Skeletal muscle satellite cell (primary cell): Measurements from ENCODE around the gene ERICH4.

Experiments
- H3K27me3 ChIP-seq: 2 replicates; pipeline ENCODE4 v1.7.0; 2013; ENCODE audit warnings: low read length; ENCODE audit not compliant: control insufficient read depth, insufficient read depth
- H3K36me3 ChIP-seq: 2 replicates; pipeline ENCODE4 v1.7.0; 2013; ENCODE audit warnings: mild to moderate bottlenecking, control low read depth, low read length; ENCODE audit not compliant: insufficient read depth
- H3K4me1 ChIP-seq: 2 replicates; pipeline ENCODE4 v1.7.0; 2013; ENCODE audit warnings: low read length; ENCODE audit not compliant: control insufficient read depth, insufficient read depth
- H3K4me2 ChIP-seq: 2 replicates; pipeline ENCODE4 v1.7.0; 2013; ENCODE audit warnings: mild to moderate bottlenecking, low read length
- H3K4me3 ChIP-seq: 2 replicates; pipeline ENCODE4 v1.7.0; 2013; ENCODE audit warnings: low read length
- H3K9ac ChIP-seq: 2 replicates; pipeline ENCODE4 v1.7.0; 2013; ENCODE audit warnings: mild to moderate bottlenecking, low read depth, low read length, moderate library complexity
- H3K9me3 ChIP-seq: replicated peaks from 2 replicates; pipeline ENCODE4 v1.7.0; 2013; ENCODE audit warnings: mild to moderate bottlenecking, control low read depth, low read length

Gene ERICH4

DNA sequence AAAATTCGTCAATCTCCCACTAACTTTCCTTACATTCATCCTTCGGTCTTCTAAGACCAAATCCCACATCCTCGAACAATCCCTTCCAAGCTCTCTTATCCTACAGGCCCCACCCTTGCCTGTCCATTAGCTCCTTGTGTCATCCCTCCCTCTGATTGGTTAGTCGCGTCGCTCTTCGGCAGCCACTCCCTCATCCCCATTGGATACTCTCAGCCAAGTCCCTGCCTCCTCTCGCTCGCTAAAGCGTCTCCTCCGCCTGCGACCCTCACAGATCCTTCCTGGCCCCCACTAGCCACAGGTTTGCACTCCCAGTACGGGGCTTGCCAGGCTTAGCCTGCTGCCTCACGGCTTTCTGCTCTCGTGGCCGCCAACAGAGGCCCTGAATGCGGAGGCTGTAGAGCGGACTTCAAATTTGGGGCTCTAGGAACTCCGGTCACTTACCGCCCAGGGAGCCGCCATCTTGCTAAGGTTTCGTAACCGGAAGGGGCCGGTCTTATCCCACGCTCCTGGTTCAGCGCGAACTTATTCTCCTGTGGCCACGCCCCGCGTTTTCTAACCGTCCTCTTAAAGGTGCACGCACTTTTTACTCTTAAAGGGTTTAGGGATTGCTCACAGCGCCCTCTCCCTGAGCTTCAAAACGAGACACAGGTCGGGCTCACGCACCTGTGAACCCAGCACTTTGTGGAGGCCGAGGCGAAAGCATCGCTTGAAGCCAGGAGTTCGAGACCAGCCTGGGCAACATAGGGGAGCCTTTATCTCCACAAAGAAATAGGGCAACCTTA is 3.3 kb upstream of the ERICH4 start, which contains the start of gene DMAC2:
Gene DMAC2 (minus strand): TSS at position 472 of the 782 bp plus-strand sequence. CDS start 13 bp downstream, at position 459.
- peak within 1 kb of the TSS; percentile 92 for H3K4me3 ChIP-seq

GRCh38 chr19:41441321-41441945 is 1.5 kb upstream of the ERICH4 start:
- peaks cover 15% of the 10 kb centered on the region for H3K4me1 ChIP-seq
- no peaks in the 10 kb centered on the region for H3K9me3 ChIP-seq
- H3K4me2 ChIP-seq, result no peak overlapping the region
- no peaks in the 10 kb centered on the region for H3K36me3 ChIP-seq
- peaks cover 15% of the 10 kb centered on the region for H3K27me3 ChIP-seq
- H3K9ac ChIP-seq, result no peak overlapping the region
- H3K4me3 ChIP-seq, result no peak overlapping the region

More for the DNA sequence above, 3.3 kb upstream of the ERICH4 start, which contains the start of gene DMAC2:
- Histone ChIP-seq H3K27me3 (peaks cover 12% of the 10 kb centered on the region), H3K36me3 (no peaks in the 10 kb centered on the region), H3K9me3 (no peaks in the 10 kb centered on the region), H3K9ac (peak within 1 kb of the TSS; percentile 87), H3K4me1 (peaks cover 15% of the 10 kb centered on the region), H3K4me2 (peak within 1 kb of the TSS; percentile 88)

DNA sequence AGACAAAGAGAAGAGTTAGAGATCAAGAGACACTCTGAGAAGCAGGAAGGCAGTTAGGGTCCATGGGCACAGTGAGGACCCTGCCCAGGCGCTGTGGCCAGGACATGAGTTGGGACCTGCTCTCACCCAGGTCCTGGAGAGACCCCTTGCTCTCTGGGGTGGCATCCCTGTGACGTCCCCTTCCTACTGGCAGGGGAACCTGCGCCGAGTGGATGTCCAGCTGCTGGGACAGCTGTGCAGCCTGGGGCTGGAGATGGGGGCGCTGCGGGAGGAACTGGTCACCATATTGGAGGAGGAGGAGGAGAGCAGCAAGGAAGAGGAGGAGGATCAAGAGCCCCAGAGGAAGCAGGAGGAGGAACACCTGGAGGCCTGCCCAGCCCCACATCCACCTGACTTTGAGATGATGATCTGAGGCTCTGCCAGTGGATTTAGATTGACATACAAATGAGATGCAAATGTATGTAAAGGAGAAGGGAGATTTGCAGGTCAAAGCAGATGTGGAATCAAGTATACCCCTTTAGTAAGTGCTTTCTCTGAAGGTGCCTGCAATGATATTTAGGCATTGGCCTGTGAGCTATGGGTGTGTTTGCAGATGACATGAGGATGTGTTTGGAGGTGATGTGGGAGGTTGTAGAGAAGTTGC is 978 bp downstream of the ERICH4 start:
- Histone ChIP-seq H3K9ac (no peak overlapping the region), H3K36me3 (no peaks in the 10 kb centered on the region), H3K27me3 (peaks cover 29% of the 10 kb centered on the region), H3K4me2 (no peak overlapping the region), H3K4me1 (peaks cover 8% of the 10 kb centered on the region), H3K9me3 (no peaks in the 10 kb centered on the region), H3K4me3 (no peak overlapping the region)

DNA sequence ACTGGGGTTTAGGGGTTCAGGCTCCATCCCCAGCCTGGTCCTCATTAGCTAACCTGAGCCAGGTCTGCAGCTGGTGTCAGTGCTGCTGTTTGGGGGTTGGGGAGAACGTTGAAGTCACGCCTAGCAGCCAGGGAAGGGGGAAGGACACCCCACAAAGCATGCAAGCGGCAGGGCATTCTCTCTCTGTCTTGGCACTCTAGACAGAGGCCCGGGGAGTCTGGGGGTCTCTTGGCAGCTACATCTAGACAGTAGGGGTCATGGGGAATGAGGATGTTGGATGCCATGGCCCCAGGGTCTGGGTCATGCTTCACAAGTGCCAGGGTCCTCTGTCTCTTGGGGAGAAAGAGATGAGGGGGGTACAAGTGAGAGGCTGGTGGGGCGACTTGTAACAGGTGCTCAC is 2.6 kb downstream of the ERICH4 start:
- H3K4me1 ChIP-seq, result no peaks in the 10 kb centered on the region
- no peaks in the 10 kb centered on the region for H3K9me3 ChIP-seq
- no peak overlapping the region for H3K4me2 ChIP-seq
- no peak overlapping the region for H3K9ac ChIP-seq
- H3K4me3 ChIP-seq, result no peak overlapping the region
- no peaks in the 10 kb centered on the region for H3K36me3 ChIP-seq
- H3K27me3 ChIP-seq, result peaks cover 29% of the 10 kb centered on the region

DNA sequence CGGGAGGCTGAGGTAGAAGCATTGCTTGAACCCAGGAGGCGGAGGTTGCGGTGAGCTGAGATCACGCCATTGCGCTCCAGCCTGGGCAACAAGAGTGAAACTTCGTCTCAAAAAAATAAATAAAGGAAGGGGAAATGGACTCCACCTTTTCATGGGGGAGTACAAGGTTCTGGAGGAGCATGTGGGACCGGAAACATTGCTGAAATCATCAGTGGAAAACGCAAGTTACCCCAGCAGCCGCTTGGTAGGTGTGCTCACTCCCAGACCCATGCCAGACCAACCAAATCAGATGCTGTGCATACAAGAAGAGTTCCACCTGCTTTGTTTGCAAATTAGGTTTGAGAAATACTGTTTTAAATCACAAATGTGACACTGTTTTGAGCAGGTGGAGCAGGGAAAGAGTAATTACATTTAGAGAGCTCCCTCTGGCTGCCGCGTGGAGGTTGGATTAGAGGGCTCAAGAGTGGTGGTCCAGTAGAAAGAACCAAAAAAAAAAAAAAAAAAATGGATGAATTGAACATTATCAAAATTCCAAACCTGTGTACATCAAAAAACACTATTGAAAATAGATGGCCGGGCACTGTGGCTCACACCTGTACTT is 4.9 kb downstream of the ERICH4 start:
- Histone ChIP-seq H3K4me1 (no peaks in the 10 kb centered on the region), H3K4me3 (no peak overlapping the region), H3K27me3 (peaks cover 29% of the 10 kb centered on the region), H3K9me3 (no peaks in the 10 kb centered on the region), H3K9ac (no peak overlapping the region), H3K4me2 (no peak overlapping the region), H3K36me3 (no peaks in the 10 kb centered on the region)

DNA sequence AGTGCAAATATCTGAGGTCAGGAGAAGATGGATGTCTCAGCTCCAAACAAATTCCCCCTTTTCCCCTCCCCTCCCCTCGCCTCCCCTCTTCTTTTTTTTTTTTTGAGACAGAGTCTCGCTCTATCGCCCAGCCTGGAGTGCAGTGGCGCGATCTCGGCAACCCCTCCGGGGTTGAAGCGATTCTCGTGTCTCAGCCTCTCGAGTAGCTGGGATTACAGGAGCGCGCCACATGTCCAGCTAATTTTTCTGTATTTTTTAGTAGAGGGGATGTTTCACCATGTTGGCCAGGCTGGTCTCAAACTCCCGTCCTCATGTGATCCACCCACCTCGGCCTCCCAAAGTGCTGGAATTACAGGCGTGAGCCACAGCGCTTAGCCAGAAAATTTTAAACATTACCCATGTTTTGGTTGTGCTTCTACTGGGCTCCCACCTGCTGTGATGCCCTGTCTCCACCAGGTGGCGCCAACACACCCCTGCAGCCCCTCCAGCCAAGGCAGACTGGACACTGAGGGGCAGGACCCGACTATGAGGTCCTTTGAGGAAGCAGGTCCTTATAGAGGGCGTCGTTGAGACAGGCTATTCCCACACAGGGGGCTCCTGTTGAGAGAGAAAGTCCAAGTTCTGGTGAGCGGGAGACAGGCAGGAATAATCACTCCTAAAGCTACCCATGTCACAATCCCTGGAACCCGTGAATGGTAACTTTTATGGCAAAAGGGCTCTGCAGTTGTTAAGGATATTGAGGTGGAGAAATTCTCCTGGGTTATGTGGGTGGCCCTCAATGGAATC is 6.3 kb downstream of the ERICH4 start:
- Histone ChIP-seq H3K4me2 (peak overlapping the region; percentile 77), H3K9me3 (no peaks in the 10 kb centered on the region), H3K4me1 (no peaks in the 10 kb centered on the region), H3K9ac (peak overlapping the region; percentile 42), H3K4me3 (peak overlapping the region; percentile 48), H3K36me3 (no peaks in the 10 kb centered on the region), H3K27me3 (peaks cover 18% of the 10 kb centered on the region)

DNA sequence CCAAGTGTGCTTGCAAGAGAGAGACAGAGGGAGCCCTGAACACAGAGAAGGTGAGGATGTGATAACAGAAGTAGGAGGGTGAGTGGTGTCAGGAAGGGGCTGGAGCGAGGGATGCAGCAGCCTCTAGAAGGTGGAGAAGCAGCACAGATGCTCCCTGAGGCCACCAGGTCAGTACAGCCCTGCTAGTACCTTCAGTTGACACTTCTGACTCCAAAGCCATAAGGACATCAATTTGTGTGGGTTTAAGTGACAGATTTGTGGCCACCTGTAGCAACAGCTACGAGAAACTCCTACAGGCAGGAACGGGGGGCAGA is 6.9 kb downstream of the ERICH4 start:
- Histone ChIP-seq H3K4me1 (no peaks in the 10 kb centered on the region), H3K4me2 (no peak overlapping the region), H3K36me3 (no peaks in the 10 kb centered on the region), H3K27me3 (peaks cover 17% of the 10 kb centered on the region), H3K9me3 (no peaks in the 10 kb centered on the region), H3K4me3 (no peak overlapping the region), H3K9ac (no peak overlapping the region)

- H3K4me3 ChIP-seq, result no peak overlapping the region
- no peak overlapping the region for H3K9ac ChIP-seq
- H3K9me3 ChIP-seq, result no peaks in the 10 kb centered on the region
- no peaks in the 10 kb centered on the region for H3K36me3 ChIP-seq
- no peaks in the 10 kb centered on the region for H3K4me1 ChIP-seq
- peaks cover 18% of the 10 kb centered on the region for H3K27me3 ChIP-seq
- no peak overlapping the region for H3K4me2 ChIP-seq
Observed at GRCh38 chr19:41452584-41453275, 9.8 kb downstream of the ERICH4 start.

- Histone ChIP-seq H3K36me3 (no peaks in the 10 kb centered on the region), H3K9ac (no peak overlapping the region), H3K27me3 (peaks cover 27% of the 10 kb centered on the region), H3K4me2 (no peak overlapping the region), H3K4me3 (no peak overlapping the region), H3K9me3 (no peaks in the 10 kb centered on the region), H3K4me1 (no peaks in the 10 kb centered on the region)
Observed at GRCh38 chr19:41455936-41456335, 13.0 kb downstream of the ERICH4 start.

DNA sequence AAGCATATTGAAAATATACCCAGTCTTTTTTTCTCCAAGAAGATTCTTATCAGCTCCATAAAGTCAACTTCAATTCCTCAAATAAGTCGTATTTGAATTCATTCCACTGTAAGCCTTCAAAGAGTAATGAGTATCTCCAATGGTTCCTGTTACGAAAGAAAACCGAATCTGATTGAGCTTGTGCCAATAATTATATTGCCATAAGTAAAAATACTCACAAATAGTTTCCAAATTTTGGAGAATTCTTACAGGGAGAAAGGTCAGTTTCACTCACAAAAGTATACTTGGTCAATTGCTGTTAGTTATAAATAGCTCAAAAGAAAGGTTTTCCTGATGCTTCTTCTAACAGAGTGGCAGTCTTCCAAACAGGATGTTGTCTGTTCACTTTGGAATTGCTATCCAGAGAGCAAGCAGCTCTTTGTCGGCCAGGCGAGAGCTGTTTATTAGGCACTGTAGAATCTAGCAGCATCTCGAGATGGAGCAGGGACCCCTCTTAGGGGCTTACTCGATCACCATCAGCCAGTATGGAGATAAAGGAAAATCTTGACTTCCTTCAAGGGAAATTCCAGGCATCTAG is 13.5 kb downstream of the ERICH4 start:
- H3K36me3 ChIP-seq, result no peaks in the 10 kb centered on the region
- H3K9ac ChIP-seq, result no peak overlapping the region
- H3K4me2 ChIP-seq, result peak overlapping the region; percentile 6

More for the DNA sequence above, 13.5 kb downstream of the ERICH4 start:
- Histone ChIP-seq H3K27me3 (peaks cover 27% of the 10 kb centered on the region), H3K9me3 (no peaks in the 10 kb centered on the region), H3K4me3 (no peak overlapping the region), H3K4me1 (no peaks in the 10 kb centered on the region)
